Testis (tissue), 3 donors: Measurements from ENCODE around the gene KRT26. TPM values are rescaled to one million over a fixed set of nuclear protein-coding genes. Genes with fewer than 3 reads are reported as not detected.

Experiments
- DNase-seq: peaks from one replicate; pipeline ENCODE4 v3.0.0-alpha.2; 2019
- H3K27ac ChIP-seq, 2 donors: fragments of 200-600 bp; sonication (generic); one replicate each; pipeline ENCODE4 v1.5.1; 2019
- H3K27me3 ChIP-seq: fragments of 200-600 bp; sonication (generic); one replicate; pipeline ENCODE4 v1.5.1; 2019
- H3K36me3 ChIP-seq: fragments of 200-600 bp; sonication (generic); one replicate; pipeline ENCODE4 v1.5.1; 2017; ENCODE audit warnings: low read depth; ENCODE audit errors: missing control alignments
- H3K4me1 ChIP-seq: fragments of 200-600 bp; sonication (generic); one replicate; pipeline ENCODE4 v1.5.1; 2019
- H3K4me3 ChIP-seq, 2 donors: fragments of 200-600 bp; sonication (generic); one replicate each; pipeline ENCODE4 v1.5.1; 2017 to 2019
- H3K9me3 ChIP-seq: fragments of 200-600 bp; sonication (generic); one replicate; pipeline ENCODE4 v1.5.1; 2017
- POLR2A ChIP-seq: fragments of 450-650 bp; IDR thresholded peaks from one replicate; pipeline ENCODE4 v1.6.1; 2017; ENCODE audit warnings: antibody characterized with exemption, mild to moderate bottlenecking, moderate library complexity
- WGBS, 2 donors: methylation state at CpG; one replicate each; pipeline ENCODE4 v1.1.5; 2018; 5-methylcytosine and 5-hydroxymethylcytosine counted together
- intact Hi-C: fragments of 100-400 bp; cut with DNase I; formaldehyde crosslinking; loops from one replicate; pipeline ENCODE4 v1.15.1; 2023; ENCODE audit warnings: low total_unique reads
- polyA plus RNA-seq: library from polyadenylated mRNA; stranded (reverse); fragments of 350-450 nt; fragmentation: Illumina TruSeq; extraction: RNeasy Lipid Tissue Mini Kit (QIAGEN cat#74804); gene quantifications from one replicate; pipeline ENCODE4 v1.2.3, GENCODE V29; 2014; ENCODE audit warnings: low read depth, low replicate concordance; ENCODE audit not compliant: insufficient read depth
- total RNA-seq, 2 donors: library from RNA; depleted of rRNA; stranded (reverse); fragments of >200 nt; gene quantifications; one replicate each; pipeline ENCODE4 v1.2.3, GENCODE V29; 2016
- TF ChIP-seq, protein P1 (sequence below), 3 experiments: fragments of 450-650 bp in 2 of 3; fragments of 200-600 bp in 1 of 3; sonication (generic) in 1 of 3; IDR thresholded peaks; one replicate each; pipeline ENCODE4 v1.5.1; 2016 to 2019; ENCODE audit warnings: antibody characterized with exemption in 3 of 3, mild to moderate bottlenecking in 2 of 3, moderate library complexity in 1 of 3

KRT26 gene
- total and polyA plus RNA-seq, 3 donors from 2014 or later: 0.30 to 0.79 (median 0.62) TPM

GRCh38 chr17:40763752-40764151, 8.2 kb downstream of the KRT26 start:
- DNase-seq: no peak
- no peak overlapping the region for H3K27ac ChIP-seq
- no peak overlapping the region for H3K4me3 ChIP-seq
- intact Hi-C loops: no loop called here
- H3K27me3 ChIP-seq: no peaks in the 10 kb centered on the region
- 77 to 83% methylated on average over 1 of the region's 1 CpG for WGBS, 2 donors
- H3K9me3 ChIP-seq: no peaks in the 10 kb centered on the region
- no peak for TF ChIP-seq POLR2A
- TF ChIP-seq, protein P1, sequence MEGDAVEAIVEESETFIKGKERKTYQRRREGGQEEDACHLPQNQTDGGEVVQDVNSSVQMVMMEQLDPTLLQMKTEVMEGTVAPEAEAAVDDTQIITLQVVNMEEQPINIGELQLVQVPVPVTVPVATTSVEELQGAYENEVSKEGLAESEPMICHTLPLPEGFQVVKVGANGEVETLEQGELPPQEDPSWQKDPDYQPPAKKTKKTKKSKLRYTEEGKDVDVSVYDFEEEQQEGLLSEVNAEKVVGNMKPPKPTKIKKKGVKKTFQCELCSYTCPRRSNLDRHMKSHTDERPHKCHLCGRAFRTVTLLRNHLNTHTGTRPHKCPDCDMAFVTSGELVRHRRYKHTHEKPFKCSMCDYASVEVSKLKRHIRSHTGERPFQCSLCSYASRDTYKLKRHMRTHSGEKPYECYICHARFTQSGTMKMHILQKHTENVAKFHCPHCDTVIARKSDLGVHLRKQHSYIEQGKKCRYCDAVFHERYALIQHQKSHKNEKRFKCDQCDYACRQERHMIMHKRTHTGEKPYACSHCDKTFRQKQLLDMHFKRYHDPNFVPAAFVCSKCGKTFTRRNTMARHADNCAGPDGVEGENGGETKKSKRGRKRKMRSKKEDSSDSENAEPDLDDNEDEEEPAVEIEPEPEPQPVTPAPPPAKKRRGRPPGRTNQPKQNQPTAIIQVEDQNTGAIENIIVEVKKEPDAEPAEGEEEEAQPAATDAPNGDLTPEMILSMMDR (IDR thresholded peaks at IDR 0.05): no peak
- no peaks in the 10 kb centered on the region for H3K36me3 ChIP-seq
- no peaks in the 10 kb centered on the region for H3K4me1 ChIP-seq

GRCh38 chr17:40760105-40761016, 11.6 kb downstream of the KRT26 start:
- TF ChIP-seq, protein P1 (IDR thresholded peaks at IDR 0.05): no peak
- TF ChIP-seq POLR2A: no peak
- intact Hi-C loops: no loop called here

DNA sequence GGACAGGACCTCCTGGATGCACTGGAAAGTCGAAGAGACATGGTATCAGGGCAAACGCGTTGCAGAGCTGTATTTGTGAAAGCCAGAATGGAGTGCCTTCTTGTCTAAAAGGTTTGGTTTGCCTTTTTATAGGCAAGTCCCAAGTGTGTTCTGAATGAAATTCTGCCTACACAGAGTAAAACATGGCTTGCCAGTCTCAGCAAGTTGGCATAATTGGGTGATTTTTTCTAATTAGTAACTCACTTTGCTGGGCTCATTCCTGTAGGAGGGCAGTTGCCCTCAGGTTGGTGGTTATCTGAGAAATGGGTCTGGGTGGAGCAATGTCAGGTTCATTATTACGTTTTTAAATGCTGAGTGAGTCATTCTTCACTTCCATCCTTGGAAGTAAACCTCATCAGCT, 16.8 kb downstream of the KRT26 start, which contains the start of gene KRT25:
Gene KRT25, minus strand, starts transcription at position 101 of the 400 bp plus-strand sequence. Its CDS starts 60 bp downstream, at position 41.
- DNase-seq: no peak
- Histone ChIP-seq H3K27ac (no peak within 1 kb of the TSS), H3K27me3 (no peaks in the 10 kb centered on the region), H3K4me3 (no peak within 1 kb of the TSS), H3K36me3 (no peaks in the 10 kb centered on the region), H3K9me3 (no peaks in the 10 kb centered on the region), H3K4me1 (no peaks in the 10 kb centered on the region)
- intact Hi-C loops: no loop called here
- TF ChIP-seq POLR2A: no peak
- TF ChIP-seq, protein P1 (IDR thresholded peaks at IDR 0.05): no peak
- 80 to 84% methylated on average over 4 of the region's 4 CpGs for WGBS, 2 donors

More at GRCh38 chr17:40760105-40761016, 11.6 kb downstream of the KRT26 start:
- no peak overlapping the region for H3K27ac ChIP-seq
- no peaks in the 10 kb centered on the region for H3K36me3 ChIP-seq
- no peaks in the 10 kb centered on the region for H3K27me3 ChIP-seq
- DNase-seq: no peak
- no peak overlapping the region for H3K4me3 ChIP-seq
- 39 to 44% methylated on average over 1 of the region's 1 CpG for WGBS, 2 donors
- no peaks in the 10 kb centered on the region for H3K9me3 ChIP-seq
- no peaks in the 10 kb centered on the region for H3K4me1 ChIP-seq

GRCh38 chr17:40753804-40754203, 18.2 kb downstream of the KRT26 start:
- Histone ChIP-seq H3K4me1 (no peaks in the 10 kb centered on the region), H3K27ac (no peak overlapping the region), H3K27me3 (no peaks in the 10 kb centered on the region), H3K4me3 (no peak overlapping the region), H3K9me3 (no peaks in the 10 kb centered on the region), H3K36me3 (no peaks in the 10 kb centered on the region)
- intact Hi-C loops: no loop called here
- no peak for DNase-seq
- TF ChIP-seq, protein P1 (IDR thresholded peaks at IDR 0.05): no peak
- TF ChIP-seq POLR2A: no peak
- 69 to 83% methylated on average over 3 of the region's 3 CpGs for WGBS, 2 donors
